GM21576 (cell line): ENCODE measurements around the gene TMEM37.

ENCODE experiments used
- ATAC-seq: cut with Tn5 transposase; IDR thresholded peaks from one replicate; pipeline ENCODE4 v1.9.1; 2021; ENCODE audit warnings: mild to moderate bottlenecking, moderate library complexity; ENCODE audit not compliant: unreplicated experiment

Gene TMEM37

DNA sequence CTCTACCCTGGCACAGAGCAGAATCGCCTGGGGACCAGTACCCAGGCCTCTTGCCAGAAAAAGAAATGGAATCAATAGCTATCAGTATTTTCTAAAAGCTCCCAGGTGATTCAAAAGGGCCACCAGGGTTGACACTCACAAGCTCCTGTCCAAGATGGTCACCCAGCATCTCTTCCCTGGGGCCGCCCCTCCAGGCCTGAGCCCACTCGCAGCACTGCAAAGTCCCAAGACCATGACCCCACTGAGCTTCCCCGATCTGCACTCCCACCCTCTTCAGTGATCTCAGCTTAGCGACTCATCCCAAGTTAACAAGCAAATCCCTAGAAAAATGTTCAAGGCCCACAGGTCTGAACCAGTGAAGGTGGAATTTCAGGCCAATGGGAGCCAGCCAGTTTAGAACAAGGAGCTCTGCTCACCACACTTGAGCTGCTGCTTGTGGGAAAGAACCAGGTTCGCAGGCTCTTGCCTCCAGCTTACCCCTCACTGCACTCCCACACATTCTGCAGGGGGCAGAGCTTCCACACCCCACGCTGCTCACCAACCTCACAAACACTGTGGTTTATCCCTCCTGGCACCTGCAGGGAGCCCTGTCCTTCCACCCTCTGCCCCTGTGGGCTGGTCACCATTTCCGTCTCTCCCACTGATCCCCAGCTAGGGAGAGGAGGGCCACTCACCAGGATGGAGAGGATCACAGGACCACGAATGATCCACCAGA, 19.8 kb downstream of the TMEM37 start:
- no peak for ATAC-seq

DNA sequence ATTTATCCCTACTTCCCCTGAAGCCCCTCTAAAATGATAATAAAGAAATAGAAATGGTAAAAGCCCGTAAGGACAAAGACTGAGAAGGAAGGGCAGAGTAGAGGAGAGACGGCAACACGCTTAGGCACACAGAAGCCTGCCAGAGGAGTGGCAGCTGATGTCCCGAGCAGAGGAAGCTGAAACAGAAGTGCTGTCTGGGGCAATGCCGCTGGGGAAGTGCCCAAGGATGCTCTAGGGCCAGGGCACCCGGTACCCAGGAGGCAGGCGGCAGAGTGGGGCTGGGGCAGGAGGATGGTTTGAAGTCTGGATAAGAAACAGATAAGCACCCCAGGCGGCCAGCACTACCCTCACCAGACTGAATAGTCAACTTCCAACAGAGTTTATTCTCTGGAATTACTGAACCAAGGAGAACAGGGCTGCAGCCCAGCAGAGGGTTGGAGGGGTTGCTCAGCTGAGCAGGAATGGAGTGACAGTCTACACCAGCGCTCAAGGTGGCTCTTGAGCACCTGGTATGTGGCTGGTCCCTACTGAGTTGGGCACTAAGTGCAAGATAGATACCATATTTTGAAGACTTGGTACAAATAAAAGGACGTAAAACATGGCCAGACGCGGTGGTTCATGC, 22.4 kb downstream of the TMEM37 start:
- no peak for ATAC-seq

- ATAC-seq, result no peak
These were observed 23.5 kb downstream of the TMEM37 start for GRCh38 chr2:119455066-119455718.

- ATAC-seq, result no peak
These were observed 28.4 kb downstream of the TMEM37 start for GRCh38 chr2:119460076-119460475.

GRCh38 chr2:119461811-119462210, 30.2 kb downstream of the TMEM37 start:
- ATAC-seq, result no peak

DNA sequence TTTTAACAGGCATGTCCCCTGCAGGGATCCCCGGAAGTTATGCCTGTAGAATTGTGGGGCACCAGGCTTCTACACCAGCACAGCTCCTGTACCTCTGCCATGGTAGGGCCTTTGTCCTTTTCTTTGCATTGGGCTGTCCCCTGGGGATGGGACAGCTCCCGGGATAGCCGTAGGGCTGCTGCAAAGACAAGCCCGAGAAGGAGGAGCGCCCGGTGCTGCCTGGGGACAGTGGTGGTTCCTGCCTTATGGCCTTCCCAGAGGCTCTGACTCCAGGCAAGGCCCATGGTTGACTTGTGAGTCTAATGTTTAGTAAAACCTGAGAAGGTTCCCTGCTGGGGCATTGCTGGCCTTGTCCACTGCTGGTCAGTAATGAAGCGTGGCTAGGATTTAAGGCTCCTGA, 30.9 kb downstream of the TMEM37 start:
- no peak for ATAC-seq

GRCh38 chr2:119463136-119463535, 31.5 kb downstream of the TMEM37 start:
- ATAC-seq, result no peak

DNA sequence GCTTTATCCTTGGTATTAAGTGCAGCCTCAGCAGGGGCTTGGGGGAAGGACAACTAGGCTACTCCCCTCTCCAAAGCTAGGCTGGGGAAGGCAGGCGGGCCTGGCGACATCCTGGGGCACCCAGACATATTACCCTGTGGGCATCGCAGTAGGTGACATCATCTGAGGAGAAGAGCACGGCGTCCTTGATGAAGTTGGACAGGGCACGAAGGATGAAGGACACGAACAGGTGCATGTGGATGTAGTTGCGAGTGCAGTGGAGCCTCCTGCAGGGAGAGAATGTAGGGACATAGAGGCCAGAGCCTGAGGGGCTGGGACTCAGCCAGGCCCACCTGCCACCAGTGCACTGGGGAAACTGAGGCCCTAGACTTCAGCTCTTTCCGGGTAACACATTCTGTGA, 32.3 kb downstream of the TMEM37 start:
- no peak for ATAC-seq

- no peak for ATAC-seq
These were observed 33.3 kb downstream of the TMEM37 start for GRCh38 chr2:119464981-119465380.

- ATAC-seq, result no peak
These were observed 34.0 kb downstream of the TMEM37 start for GRCh38 chr2:119465687-119466086.

DNA sequence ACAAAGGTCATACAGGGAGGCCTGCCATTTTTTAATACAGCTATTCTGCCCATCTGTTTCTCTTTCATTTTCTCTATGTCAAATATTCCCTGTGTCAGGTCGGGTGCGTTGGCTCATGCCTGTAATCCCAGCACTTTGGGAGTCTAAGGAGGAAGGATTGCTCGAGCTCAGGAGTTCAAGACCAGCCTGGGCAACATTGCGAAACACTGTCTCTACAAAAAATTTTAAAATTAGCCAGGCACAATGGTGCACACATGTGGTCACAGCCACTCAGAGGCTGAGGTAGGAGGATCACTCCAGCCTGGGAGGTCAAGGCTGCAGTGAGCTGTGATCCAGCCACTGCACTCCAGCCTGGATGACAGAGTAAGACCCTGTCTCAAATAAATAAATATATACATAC, 34.7 kb downstream of the TMEM37 start:
- no peak for ATAC-seq

- no peak for ATAC-seq
These were observed 36.7 kb downstream of the TMEM37 start for GRCh38 chr2:119468154-119468955.

DNA sequence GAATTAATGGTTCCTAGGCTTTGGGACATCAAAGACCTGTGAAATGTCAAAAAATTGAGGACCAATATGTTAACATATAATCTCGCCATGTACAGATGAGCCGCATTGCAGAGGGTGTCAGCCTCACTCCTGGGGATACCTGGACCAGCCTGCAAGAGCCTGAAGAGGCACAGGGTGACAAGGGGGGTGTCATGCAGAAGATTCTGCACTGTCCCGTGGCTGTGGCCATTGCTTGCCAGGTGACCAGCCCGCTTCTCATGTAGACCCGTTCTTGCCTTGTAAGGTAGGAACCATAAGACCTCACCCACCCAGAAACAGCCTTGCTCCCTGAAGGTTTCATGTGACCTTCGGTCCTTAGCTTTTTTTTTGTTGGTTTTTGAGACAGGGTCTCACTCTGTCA, 37.5 kb downstream of the TMEM37 start:
- ATAC-seq, result no peak

DNA sequence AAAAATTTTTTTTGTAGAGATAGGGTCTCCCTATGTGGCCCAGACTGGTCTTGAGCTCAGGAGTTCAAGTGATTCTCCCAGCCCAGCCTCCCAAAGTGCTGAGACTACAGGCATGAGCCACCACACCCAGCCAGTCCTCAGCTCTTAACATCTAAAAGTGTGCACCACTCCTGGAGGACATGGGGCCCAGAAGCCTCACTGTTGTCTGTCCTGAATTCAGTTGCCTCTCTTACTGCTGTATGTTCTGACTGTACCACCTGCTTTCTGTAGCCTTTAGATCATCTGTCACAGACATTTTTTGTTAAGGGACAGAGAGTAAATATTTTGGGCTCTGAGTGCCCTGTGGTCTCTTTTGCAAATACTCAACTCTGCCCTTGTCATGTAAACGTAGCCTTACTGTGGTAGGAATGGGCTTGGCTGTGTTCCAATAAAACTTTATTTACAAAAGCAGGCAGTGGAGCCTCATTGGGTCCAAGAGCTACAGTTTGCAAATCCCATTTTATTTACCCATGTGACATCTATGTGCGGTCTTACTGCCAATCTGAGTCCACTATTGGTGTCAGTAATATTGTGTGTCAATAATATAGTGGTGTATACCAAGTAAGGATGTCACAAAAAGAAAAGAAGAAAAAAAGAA, 38.1 kb downstream of the TMEM37 start:
- no peak for ATAC-seq

GRCh38 chr2:119472749-119473148, 41.1 kb downstream of the TMEM37 start:
- ATAC-seq, result no peak

DNA sequence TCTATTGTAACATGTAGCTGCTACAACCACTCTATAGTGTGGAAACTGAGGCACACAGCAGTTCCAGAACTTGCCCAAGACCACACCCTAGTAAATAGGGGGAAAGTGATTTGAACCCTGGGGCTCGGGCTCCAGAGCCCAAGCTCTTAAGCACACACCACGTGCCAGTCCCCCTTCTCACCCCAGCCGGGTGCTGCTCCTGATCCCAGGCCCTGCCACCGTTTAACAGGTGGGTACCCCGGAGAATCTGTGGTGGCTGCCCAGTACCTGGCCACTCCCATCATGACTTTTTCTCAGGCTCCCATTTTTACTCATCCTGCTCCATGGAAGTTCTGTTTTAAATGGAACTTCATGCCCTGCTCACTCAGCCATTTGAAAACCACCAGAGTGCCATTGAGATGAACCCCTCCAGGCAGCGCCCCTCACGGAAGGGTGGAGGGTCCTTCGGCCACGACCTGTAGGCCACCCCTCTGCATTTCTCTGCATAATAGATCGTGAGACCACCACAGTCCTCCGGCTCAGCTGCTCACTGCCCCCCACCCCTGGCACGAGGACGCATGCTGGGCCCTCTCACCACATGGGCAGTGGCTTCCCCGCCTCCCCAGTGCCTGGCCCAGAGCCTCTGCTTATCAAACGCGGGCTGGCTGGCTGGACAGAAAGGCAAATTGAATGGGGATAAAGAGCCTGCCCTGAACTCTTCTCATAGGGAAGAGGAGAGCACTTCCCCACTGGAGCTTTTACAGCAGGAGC, 42.1 kb downstream of the TMEM37 start:
- no peak for ATAC-seq

DNA sequence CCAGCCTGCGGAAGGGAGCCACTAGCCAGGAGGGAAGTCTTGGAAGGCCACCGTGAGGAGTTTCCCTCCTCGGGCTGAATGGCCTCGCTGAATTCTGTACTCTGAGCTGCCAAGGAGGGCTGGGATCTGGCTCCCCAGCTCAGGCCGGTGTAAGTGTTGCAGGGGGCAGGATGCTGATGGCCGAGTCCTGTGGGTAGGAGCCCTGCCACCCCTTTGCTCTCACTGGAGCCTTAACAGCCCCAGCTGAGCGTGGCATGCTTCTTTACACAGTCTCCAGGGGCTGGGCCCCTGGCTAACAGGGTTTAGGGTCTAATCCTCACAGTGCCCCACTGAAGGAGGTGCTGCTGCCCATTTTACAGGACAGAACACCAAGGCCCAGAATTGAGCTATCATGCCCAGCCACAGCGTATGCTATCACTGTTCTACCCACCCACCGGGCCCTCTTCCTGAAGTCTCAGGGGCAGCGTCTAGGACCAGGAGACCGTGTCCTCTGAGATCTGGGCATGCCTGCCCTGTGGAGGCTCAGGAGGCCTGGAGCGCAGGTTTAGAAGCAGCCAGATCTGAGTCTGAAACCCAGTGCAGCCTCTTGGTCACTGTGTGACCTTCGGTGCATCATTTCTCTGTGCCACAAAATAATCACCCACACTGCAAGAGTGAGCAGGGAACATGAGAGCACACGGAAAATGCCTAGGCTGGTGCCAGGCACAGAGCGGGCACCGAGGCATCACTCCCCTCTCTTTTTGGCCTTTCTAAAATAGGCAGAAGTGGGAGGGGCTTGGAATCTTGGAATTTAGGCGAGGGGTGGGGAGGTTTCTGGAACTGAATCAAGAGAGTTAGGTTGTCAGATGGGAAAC, 42.9 kb downstream of the TMEM37 start:
- no peak for ATAC-seq

DNA sequence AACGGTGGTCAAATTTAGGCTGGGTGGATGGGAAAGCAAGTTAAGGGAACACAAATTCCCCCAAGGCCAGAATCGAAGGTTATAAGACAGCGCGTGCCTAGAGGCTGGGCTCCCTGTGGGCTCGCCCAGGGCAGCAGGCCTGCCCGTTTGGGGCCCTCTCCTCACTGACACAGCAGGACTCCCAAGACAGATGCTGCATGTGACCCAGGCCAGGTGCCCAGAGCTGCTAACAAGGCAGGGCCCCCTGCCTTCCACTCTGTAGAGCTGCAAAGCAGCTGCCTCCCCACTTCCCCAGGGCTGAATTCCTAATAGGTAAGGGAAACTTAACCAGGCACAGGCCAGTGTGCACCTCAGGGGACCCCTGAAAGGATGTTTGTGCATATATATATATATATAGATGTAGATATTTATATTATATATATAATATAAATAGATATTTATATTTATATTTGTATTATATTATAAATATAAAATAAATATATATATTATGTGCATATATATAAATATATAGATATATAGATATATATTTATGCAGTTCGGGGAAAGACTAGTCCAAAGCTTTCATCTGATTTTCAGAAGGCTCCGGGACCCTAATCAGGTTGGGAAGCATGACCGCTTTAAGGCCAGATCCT, 43.7 kb downstream of the TMEM37 start:
- no peak for ATAC-seq

DNA sequence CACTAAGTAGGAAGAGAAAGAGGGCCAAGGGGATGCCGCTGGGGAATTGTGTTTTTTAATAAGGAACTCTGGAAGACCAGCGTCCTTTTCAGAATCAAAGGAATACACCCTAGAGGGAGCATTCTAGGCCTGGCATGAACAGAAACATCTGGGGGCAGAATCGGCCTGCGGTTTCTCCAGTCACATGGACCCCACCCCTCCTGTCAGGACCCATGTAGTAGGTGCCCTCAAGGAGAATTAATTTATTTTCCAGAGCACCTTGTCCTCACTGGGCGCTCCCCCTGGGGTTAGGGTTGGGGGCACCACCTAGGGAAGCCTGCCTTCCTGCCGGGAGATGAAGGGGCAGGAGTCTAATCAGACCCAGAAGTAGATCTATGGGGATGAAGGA, 44.2 kb downstream of the TMEM37 start:
- ATAC-seq, result no peak
